Immature natural killer cell (primary cell): ENCODE data around the gene WASHC2C. TPM values are rescaled to one million over a fixed set of nuclear protein-coding genes. Genes with fewer than 3 reads are reported as not detected.
A peak's percentile ranks its signal among the peaks of the same experiment; 100 is the strongest.
"Not testable (repeated sequence)": the region's sequence is repeated elsewhere in the genome, so short reads cannot be mapped to it uniquely, and the experiment has no call there.

Experiments
- DNase-seq, 3 donors: peaks; one replicate each; pipeline ENCODE4 v3.0.0; 2022; ENCODE audit warnings: mixed read lengths in 1 of 3
- H3K27ac Mint-ChIP-seq, 6 donors: one replicate each; pipeline ENCODE4 v1.8.0; 2020; ENCODE audit warnings: mixed read lengths in 6 of 6, mild to moderate bottlenecking in 5 of 6, inconsistent platforms in 4 of 6, moderate library complexity in 3 of 6
- H3K27me3 Mint-ChIP-seq, 3 donors: one replicate each; pipeline ENCODE4 v1.8.0; 2020 to 2021; ENCODE audit warnings: low read depth in 3 of 3, mild to moderate bottlenecking in 3 of 3, mixed read lengths in 3 of 3, moderate library complexity in 3 of 3, inconsistent platforms in 1 of 3
- H3K36me3 Mint-ChIP-seq, 3 donors: one replicate each; pipeline ENCODE4 v1.8.0; 2020; ENCODE audit warnings: mixed read lengths in 3 of 3, inconsistent platforms in 2 of 3, mild to moderate bottlenecking in 2 of 3
- H3K4me1 Mint-ChIP-seq, 2 donors: one replicate each; pipeline ENCODE4 v1.8.0; 2020; ENCODE audit warnings: inconsistent platforms in 2 of 2, mild to moderate bottlenecking in 2 of 2, mixed read lengths in 2 of 2, moderate library complexity in 1 of 2
- H3K4me3 Mint-ChIP-seq, 5 donors: one replicate each; pipeline ENCODE4 v1.8.0; 2020; ENCODE audit warnings: mild to moderate bottlenecking in 5 of 5, mixed read lengths in 5 of 5, inconsistent platforms in 3 of 5, moderate library complexity in 3 of 5
- H3K9me3 Mint-ChIP-seq, 6 donors: one replicate each; pipeline ENCODE4 v1.8.0; 2020; ENCODE audit warnings: mild to moderate bottlenecking in 6 of 6, mixed read lengths in 6 of 6, inconsistent platforms in 4 of 6, moderate library complexity in 3 of 6
- polyA plus RNA-seq, 3 donors: library from polyadenylated mRNA; unstranded; fragments of 300-500 nt; fragmentation: Illumina TruSeq; gene quantifications; one replicate each; pipeline ENCODE4 v1.2.3, GENCODE V29; 2021

WASHC2C gene, protein sequence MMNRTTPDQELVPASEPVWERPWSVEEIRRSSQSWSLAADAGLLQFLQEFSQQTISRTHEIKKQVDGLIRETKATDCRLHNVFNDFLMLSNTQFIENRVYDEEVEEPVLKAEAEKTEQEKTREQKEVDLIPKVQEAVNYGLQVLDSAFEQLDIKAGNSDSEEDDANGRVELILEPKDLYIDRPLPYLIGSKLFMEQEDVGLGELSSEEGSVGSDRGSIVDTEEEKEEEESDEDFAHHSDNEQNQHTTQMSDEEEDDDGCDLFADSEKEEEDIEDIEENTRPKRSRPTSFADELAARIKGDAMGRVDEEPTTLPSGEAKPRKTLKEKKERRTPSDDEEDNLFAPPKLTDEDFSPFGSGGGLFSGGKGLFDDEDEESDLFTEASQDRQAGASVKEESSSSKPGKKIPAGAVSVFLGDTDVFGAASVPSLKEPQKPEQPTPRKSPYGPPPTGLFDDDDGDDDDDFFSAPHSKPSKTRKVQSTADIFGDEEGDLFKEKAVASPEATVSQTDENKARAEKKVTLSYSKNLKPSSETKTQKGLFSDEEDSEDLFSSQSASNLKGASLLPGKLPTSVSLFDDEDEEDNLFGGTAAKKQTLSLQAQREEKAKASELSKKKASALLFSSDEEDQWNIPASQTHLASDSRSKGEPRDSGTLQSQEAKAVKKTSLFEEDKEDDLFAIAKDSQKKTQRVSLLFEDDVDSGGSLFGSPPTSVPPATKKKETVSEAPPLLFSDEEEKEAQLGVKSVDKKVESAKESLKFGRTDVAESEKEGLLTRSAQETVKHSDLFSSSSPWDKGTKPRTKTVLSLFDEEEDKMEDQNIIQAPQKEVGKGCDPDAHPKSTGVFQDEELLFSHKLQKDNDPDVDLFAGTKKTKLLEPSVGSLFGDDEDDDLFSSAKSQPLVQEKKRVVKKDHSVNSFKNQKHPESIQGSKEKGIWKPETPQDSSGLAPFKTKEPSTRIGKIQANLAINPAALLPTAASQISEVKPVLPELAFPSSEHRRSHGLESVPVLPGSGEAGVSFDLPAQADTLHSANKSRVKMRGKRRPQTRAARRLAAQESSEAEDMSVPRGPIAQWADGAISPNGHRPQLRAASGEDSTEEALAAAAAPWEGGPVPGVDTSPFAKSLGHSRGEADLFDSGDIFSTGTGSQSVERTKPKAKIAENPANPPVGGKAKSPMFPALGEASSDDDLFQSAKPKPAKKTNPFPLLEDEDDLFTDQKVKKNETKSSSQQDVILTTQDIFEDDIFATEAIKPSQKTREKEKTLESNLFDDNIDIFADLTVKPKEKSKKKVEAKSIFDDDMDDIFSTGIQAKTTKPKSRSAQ (N-terminal part only)
- polyA plus RNA-seq, result 10 to 100 TPM in 2 of 3 donors, 1 to 10 TPM in 1; 6.0 to 26.1 (median 14.6) TPM

DNA sequence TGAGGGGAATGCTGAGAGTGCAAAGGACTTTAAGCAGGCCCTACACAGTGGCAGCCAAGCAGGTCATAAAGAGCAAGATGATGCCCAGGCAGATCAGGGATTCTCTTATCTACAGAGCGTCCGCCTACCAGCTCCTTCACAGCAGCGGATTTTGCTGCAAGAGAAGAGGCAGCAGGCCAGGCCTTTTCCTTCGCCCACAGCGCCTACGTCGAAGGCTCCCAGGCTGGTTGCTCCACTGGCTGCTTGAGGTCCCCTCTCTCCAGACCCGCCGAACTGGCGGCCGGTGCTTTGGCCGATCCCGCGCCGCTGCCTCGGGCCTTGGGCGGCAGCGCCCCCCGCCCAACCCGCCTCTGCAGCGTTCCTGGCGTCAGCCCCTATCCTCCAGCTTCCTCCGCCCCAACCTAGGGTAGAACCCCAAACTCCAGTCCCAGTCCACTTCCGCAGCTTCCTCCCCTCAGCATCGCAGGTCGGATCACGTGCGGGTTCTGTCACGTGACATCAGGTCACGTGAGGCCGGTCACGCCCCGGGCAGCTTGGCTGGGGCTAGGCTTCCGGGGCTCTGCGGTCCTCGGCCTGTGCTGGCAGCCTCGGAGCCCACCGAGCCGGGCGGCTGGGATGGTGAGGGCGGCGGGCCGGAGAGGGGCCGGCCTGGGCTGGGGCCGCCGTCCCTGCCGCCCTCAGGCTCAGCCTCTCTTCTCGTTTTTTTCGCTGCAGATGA, at the start of gene WASHC2C:
Gene WASHC2C, plus strand, starts transcription at position 564 of the 718 bp plus-strand sequence. Its CDS starts 52 bp downstream, at position 616.
- Mint-ChIP-seq H3K4me1 (peaks cover 10 to 14% of the 10 kb centered on the region in 2 donors), H3K27me3 (peaks cover 8 to 25% (median 9%) of the 10 kb centered on the region in 3 donors)
- H3K36me3 Mint-ChIP-seq, result not testable (repeated sequence)

DNA sequence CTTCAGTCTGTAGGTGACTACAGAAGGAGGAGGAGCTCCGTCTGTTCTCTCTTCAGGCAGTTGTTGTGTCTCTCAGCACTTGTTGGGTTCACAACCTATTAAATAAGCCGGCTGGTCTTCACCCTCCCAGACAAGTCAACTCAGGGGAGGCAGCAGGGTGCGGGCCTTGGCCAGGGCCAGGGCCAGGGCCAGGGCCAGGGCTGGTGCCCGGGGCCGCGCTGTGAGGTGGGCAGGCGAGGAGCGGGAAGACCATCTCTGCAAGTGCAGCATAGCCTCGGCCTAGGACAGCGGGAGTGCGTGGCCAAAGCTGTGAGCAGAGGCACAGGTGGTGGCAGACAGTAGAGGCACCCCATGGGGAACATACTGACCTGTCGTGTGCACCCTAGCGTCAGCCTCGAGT, 48.6 kb upstream of the WASHC2C start:
- H3K9me3 Mint-ChIP-seq, H3K4me1 Mint-ChIP-seq, DNase-seq, H3K27me3 Mint-ChIP-seq, H3K27ac Mint-ChIP-seq, H3K36me3 Mint-ChIP-seq, H3K4me3 Mint-ChIP-seq: not testable (repeated sequence)

More for the DNA sequence above, at the start of gene WASHC2C:
- Mint-ChIP-seq H3K27ac (peak within 1 kb of the TSS; percentile 64 to 92 (median 80)), H3K4me3 (peak within 1 kb of the TSS; percentile 80 to 88 (median 83))
- DNase-seq, result peak; percentile 93 to 95 (median 93)
- H3K9me3 Mint-ChIP-seq, result not testable (repeated sequence)

DNA sequence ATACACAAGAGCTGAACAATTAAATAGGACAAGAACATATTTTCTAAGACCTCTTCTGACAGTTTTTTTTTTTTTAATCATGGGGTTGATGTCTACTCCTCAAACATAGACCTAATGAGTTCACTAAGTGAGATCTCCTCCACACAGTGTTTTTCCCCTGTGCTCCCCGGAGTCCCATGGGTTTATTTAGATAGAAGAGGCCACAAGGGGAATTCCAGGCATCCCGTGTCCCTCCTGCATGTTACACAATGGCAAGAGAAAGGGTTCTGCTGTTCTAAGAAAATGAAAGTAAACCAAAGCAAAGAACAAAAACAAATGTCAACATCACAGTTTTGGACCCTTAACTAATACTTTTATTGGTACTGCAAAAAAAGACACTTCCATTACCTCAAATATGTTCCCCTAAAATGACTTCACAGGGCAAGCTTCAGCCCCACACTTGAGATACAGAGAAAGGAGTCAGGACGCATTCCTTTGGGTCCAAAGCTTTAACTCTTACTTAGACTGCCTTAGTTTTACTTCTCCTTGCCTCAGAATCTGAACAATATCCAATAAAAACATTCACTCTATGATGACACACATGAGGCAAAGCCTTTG, 16.8 kb upstream of the WASHC2C start:
- not testable (repeated sequence) for H3K4me3 Mint-ChIP-seq
- peaks cover 0 to 17% (median 9%) of the 10 kb centered on the region in 3 donors for H3K36me3 Mint-ChIP-seq

DNA sequence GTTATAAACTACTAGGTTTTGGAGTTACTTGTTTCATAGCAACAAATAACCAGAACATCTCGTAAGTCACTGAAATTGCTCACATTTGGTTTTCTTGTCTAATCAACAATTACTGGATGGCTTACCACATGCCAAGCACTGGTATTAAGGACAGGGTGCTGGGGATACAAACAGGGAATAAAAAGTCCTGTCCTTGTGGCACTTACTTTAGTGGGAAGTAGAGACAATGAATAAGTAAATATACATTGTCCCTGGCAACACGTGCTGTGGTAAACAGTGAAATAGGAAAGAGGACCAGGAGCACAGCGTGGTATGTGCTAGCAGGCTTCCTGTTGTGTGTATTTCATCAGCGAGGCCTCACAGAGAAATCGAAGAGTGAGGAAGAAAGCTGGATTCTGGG, 15.8 kb upstream of the WASHC2C start:
- H3K4me3 Mint-ChIP-seq, DNase-seq, H3K9me3 Mint-ChIP-seq, H3K27ac Mint-ChIP-seq, H3K27me3 Mint-ChIP-seq, H3K4me1 Mint-ChIP-seq: not testable (repeated sequence)
- H3K36me3 Mint-ChIP-seq, result peaks cover 0 to 19% (median 10%) of the 10 kb centered on the region in 3 donors

More for the DNA sequence above, 16.8 kb upstream of the WASHC2C start:
- not testable (repeated sequence) for H3K27ac Mint-ChIP-seq, DNase-seq, H3K4me1 Mint-ChIP-seq, H3K27me3 Mint-ChIP-seq, H3K9me3 Mint-ChIP-seq

DNA sequence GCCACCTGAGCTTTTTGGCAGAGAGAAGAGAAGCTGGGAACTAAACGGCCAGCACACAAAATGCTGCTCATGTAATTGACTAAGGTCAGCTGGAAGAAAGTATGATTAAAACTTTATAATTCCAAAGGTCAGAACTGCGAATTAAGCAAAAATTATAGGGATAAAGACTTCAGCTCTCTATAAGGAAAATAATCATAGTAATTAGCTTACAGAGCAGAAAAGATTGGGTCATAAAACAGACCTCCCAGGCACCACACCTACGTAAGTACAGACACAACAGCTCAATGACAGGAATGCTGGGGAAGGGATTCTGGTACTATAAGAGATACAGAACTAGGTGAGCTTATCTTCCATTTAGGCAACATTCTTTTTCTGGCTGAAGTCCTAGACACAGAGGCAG, 10.0 kb upstream of the WASHC2C start:
- DNase-seq, H3K9me3 Mint-ChIP-seq, H3K4me3 Mint-ChIP-seq, H3K4me1 Mint-ChIP-seq, H3K27ac Mint-ChIP-seq, H3K27me3 Mint-ChIP-seq: not testable (repeated sequence)
- peaks cover 0 to 21% (median 8%) of the 10 kb centered on the region in 3 donors for H3K36me3 Mint-ChIP-seq

DNA sequence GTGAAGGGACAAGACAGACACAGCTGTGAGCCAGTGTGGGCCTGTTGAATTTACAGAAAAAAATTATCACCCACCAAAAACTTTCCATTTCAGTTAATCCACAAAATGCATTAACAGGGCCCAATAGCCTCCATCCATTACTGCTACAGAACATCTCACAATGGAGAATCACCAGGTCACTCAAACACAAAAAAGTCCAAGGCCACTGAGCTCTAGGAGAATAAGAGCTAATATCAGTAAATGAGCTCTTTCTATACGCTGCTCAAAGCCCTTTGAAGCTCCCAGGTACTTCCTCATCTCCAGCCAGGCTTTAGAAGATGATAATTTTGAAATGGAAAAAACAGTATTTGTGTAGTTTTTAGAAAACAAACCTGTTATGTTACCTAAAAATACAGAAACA, 9.4 kb upstream of the WASHC2C start:
- H3K9me3 Mint-ChIP-seq, H3K4me1 Mint-ChIP-seq, H3K27ac Mint-ChIP-seq, H3K4me3 Mint-ChIP-seq, DNase-seq, H3K27me3 Mint-ChIP-seq: not testable (repeated sequence)
- H3K36me3 Mint-ChIP-seq, result peaks cover 0 to 21% (median 8%) of the 10 kb centered on the region in 3 donors

DNA sequence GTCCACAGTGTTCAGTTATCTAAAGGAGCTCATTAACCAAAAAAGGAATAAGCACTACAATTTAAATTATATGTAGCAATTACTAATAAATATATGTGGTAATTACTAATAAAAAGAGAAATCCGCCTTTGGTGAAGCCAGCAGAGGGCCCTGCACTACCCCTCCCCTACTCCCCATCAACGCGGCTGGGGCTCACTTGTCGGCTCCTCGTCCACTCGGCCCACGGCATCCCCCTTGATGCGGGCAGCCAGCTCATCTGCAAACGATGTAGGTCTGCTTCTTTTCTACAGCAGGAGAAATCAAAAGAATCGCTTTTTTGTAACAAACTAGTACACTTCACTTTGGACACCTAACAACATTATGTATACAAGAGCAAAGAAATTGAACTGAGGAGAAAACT, 5.6 kb upstream of the WASHC2C start:
- H3K27me3 Mint-ChIP-seq, H3K9me3 Mint-ChIP-seq, H3K4me3 Mint-ChIP-seq, H3K36me3 Mint-ChIP-seq, H3K27ac Mint-ChIP-seq, H3K4me1 Mint-ChIP-seq, DNase-seq: not testable (repeated sequence)

DNA sequence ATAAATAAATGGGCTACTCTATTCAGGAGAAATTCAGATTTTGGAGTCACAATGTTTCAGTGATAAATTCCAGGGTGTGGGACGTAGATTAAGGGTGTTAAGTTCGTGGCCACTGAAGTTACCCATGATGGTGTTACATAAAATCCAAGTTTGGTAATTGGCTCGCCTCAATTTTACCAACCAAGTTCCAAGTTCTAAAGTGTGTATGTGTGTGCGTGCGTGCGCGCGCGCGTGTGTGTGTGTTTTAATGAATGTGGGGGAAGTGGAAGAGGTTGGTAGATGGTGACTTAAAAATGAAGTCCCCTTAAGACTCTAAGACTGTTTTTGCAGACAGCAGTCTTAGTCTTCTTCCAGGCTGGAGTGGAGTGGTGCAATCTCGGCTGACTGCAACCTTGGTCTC, 3.2 kb upstream of the WASHC2C start:
- not testable (repeated sequence) for H3K9me3 Mint-ChIP-seq, H3K36me3 Mint-ChIP-seq, H3K4me3 Mint-ChIP-seq, DNase-seq, H3K27ac Mint-ChIP-seq, H3K4me1 Mint-ChIP-seq
- H3K27me3 Mint-ChIP-seq, result peaks cover 8 to 20% (median 9%) of the 10 kb centered on the region in 3 donors

DNA sequence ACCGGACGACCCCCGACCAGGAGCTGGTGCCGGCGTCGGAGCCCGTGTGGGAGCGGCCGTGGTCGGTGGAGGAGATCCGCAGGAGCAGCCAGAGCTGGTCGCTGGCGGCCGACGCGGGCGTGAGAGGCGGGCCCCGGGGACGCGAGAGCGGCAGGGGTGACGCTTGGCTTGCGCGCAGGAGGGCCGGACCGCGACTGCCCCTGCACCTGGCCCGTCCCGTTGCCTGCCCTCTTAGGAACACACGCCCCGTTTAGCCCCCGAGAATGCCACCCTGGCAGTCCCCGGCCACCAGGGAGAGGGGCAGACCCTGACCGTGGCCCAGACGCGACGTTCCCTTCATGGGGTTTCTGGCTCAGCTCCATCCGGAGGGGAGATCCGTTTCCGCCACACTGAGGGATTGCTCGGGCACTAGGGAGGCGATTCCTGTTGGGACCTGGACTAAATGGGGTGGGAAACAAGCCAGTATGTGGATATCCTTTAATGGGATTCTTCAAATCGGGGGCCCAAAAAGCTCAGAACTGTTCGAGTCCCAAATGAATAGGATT, 427 bp downstream of the WASHC2C start:
- not testable (repeated sequence) for H3K36me3 Mint-ChIP-seq, H3K9me3 Mint-ChIP-seq
- Mint-ChIP-seq H3K27ac (peak overlapping the region in 5 of 6 donors; percentile 57 to 85 (median 72)), H3K4me1 (peaks cover 10 to 14% of the 10 kb centered on the region in 2 donors), H3K27me3 (peaks cover 8 to 25% (median 9%) of the 10 kb centered on the region in 3 donors), H3K4me3 (peak overlapping the region; percentile 80 to 88 (median 83))
- DNase-seq, result peak in 2 of 3 donors; percentile 3 to 18

DNA sequence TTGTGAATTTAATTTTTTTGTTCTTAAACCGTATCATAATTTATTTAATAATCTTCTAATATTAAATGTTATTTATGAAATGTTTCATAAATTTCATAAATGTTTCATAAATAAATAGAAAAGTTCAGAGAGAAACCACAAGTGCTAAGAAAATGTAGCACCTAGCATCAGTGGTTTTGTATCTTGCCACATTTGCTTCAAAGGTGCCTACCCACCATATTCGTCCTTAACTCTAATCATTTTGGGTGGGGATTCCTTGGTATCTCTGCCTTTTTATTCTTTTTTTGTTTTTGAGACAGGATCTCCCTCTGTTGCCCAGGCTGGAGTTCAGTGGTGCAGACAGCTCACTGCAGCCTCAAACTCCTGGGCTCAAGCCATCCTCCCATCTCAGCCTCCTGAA, 7.4 kb downstream of the WASHC2C start:
- not testable (repeated sequence) for H3K36me3 Mint-ChIP-seq, H3K27ac Mint-ChIP-seq, H3K27me3 Mint-ChIP-seq, H3K9me3 Mint-ChIP-seq, H3K4me1 Mint-ChIP-seq, H3K4me3 Mint-ChIP-seq
- DNase-seq, result peak in 1 of 3 donors; percentile 16

DNA sequence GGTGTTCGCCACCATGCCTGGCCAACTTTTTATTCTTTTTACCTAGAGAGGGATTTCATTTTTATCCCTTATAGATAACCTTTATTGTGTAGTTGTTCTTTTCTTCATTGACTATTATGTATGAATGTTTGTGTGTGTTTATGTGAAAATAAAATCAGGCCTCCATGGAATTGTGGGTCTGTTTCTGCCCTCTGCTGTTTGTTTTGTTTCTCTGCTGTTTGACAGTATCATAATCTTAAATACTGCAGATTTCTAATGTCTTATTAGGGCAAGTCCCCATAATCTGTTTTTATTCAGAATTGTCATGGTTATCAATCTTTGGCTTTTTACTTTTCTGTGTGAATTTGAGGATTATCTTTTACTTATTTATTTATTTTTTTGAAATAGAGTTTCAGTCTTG, 7.8 kb downstream of the WASHC2C start:
- peak in 2 of 3 donors; percentile 7 to 22 for DNase-seq
- H3K9me3 Mint-ChIP-seq, H3K27me3 Mint-ChIP-seq, H3K36me3 Mint-ChIP-seq, H3K4me1 Mint-ChIP-seq: not testable (repeated sequence)
- Mint-ChIP-seq H3K27ac (peak overlapping the region in 1 of 6 donors; percentile 29), H3K4me3 (peak overlapping the region in 1 of 5 donors; percentile 43)

DNA sequence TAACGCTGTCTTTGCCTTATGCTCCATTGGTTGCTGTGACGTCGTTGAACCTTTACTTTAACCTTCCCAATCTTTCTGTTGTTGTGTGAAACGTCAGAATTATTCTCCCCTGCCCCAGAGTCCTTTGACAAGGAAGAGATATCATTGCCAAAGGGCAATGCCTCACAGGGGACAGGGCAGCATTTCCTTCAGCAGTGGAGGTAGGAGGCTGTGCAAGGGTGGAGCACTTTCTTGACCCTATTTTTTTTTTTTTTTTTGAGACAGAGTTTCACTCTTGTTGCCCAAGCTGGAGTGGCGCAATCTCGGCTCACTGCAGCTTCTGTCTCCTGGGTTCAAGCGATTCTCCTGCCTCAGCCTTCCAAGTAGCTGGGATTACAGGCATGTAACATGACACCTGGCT, 14.5 kb downstream of the WASHC2C start:
- not testable (repeated sequence) for H3K4me1 Mint-ChIP-seq, H3K9me3 Mint-ChIP-seq, H3K27me3 Mint-ChIP-seq, H3K36me3 Mint-ChIP-seq, DNase-seq, H3K27ac Mint-ChIP-seq, H3K4me3 Mint-ChIP-seq
